ENCODE data around the gene PLXNA4. TPM values are rescaled to one million over a fixed set of nuclear protein-coding genes. Genes with fewer than 3 reads are reported as not detected.

PLXNA4 gene
- total and polyA plus RNA-seq, 8 donors: 0.19 to 1.6 (median 0.47) TPM

DNA sequence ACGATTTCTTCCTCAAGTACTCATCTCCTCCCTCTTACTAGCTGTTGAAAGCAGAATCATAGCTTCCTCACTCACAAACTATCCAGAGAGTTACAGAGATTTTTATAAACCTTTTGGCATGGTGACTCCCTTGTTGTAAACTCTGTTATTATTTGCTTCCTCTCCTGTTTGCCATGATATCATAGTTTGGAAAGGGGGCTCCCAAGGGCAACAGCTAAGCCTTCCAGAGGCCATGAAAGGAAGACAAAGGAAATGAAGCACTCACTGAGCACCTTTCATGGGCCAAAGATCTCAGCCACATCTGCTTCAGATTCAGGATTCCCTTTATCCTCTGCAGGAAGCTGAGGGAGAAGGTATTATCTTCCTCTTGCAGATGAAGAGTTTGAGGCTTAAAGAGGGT lies 484.6 kb downstream of the PLXNA4 start:
- 52 to 60% methylated on average over 1 of the region's 1 CpG for WGBS, 2 donors
- DNase-seq: no peak
- no peak for ATAC-seq
- TF ChIP-seq, protein P1, sequence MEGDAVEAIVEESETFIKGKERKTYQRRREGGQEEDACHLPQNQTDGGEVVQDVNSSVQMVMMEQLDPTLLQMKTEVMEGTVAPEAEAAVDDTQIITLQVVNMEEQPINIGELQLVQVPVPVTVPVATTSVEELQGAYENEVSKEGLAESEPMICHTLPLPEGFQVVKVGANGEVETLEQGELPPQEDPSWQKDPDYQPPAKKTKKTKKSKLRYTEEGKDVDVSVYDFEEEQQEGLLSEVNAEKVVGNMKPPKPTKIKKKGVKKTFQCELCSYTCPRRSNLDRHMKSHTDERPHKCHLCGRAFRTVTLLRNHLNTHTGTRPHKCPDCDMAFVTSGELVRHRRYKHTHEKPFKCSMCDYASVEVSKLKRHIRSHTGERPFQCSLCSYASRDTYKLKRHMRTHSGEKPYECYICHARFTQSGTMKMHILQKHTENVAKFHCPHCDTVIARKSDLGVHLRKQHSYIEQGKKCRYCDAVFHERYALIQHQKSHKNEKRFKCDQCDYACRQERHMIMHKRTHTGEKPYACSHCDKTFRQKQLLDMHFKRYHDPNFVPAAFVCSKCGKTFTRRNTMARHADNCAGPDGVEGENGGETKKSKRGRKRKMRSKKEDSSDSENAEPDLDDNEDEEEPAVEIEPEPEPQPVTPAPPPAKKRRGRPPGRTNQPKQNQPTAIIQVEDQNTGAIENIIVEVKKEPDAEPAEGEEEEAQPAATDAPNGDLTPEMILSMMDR (IDR thresholded peaks at IDR 0.05): no peak
- H3K36me3 ChIP-seq: no peaks in the 10 kb centered on the region
- no peaks in the 10 kb centered on the region for H3K27me3 ChIP-seq
- no peaks in the 10 kb centered on the region for H3K4me1 ChIP-seq
- no peak for FAIRE-seq
- intact Hi-C loops (cut with DNase I): no loop called here
- H3K9me3 ChIP-seq: no peaks in the 10 kb centered on the region
- H3K4me3 ChIP-seq: no peak overlapping the region
- H3K27ac ChIP-seq: no peak overlapping the region

DNA sequence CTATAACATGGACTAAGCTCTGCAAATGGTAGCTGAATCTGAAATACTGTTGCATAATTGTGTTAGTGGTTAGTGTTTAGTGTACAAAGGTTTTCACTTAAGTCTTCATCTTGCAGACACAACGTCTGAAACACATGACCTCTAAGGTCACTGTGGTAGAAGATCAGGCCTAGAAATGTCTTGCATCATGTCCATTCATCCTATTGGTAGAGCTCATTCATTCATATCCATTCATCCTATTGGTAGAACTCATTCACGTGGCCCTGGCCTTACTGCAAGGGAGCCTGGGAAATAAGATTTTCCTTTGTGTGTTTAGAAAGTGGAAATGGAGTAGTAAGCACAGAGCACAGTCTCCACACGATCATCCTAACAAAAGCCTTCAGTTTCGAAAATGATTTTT lies 485.8 kb downstream of the PLXNA4 start:
- Histone ChIP-seq H3K36me3 (no peaks in the 10 kb centered on the region), H3K4me1 (no peaks in the 10 kb centered on the region), H3K27ac (no peak overlapping the region), H3K9me3 (no peaks in the 10 kb centered on the region), H3K27me3 (no peaks in the 10 kb centered on the region), H3K4me3 (no peak overlapping the region)
- WGBS, 2 donors: 64 to 72% methylated on average over 4 of the region's 4 CpGs
- no peak for DNase-seq
- TF ChIP-seq, protein P1 (IDR thresholded peaks at IDR 0.05): no peak
- no peak for ATAC-seq
- intact Hi-C loops (cut with DNase I): no loop called here
- FAIRE-seq: no peak

DNA sequence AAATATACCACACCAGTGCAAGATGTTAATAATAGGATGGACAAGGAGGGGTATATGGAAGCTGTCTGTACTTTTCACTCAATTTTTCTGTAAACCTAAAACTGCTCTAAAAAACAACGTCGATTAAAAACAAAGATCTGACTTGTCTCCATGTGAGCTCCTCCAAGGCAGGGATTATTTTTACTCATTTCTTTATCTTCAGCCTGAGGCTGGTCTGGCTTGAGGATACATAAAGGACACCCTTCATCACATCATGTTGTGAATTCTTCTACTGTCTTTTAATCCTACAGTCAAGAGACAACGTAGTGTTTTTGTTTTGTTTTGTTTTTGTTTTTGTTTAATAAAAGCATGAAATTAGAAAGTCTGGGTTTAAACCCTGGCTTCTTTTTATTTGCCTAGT lies 486.9 kb downstream of the PLXNA4 start:
- FAIRE-seq: no peak
- DNase-seq: no peak
- WGBS, 2 donors: 73 to 88% methylated on average over 3 of the region's 3 CpGs

DNA sequence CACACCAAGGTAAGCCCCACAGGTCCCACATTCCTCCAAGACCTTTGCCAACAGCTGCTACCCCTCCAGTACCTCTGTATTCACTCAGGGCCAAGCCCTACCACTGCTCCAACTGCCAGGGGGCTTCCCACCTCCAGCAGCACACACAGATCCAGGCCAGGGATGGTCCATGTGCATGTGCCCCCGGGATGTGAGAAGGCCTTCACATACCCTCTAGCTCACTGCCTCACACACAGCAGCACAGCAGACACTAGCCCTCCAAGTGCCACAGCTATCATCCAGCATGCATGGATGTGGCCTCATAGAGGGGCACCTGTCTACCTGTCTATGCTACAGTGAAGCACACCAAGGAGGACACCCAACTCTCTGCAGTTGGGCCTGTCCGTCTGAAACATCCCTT lies 488.8 kb downstream of the PLXNA4 start:
- ATAC-seq (no peak), FAIRE-seq (no peak), DNase-seq (no peak)
- Histone ChIP-seq H3K4me1 (no peaks in the 10 kb centered on the region), H3K36me3 (no peaks in the 10 kb centered on the region), H3K9me3 (no peaks in the 10 kb centered on the region), H3K27ac (no peak overlapping the region), H3K4me3 (no peak overlapping the region), H3K27me3 (no peaks in the 10 kb centered on the region)
- intact Hi-C loops (cut with DNase I): no loop called here
- TF ChIP-seq, protein P1 (IDR thresholded peaks at IDR 0.05): no peak
- 82 to 88% methylated on average over 2 of the region's 2 CpGs for WGBS, 2 donors

More for the DNA sequence above, 486.9 kb downstream of the PLXNA4 start:
- H3K4me1 ChIP-seq: no peaks in the 10 kb centered on the region
- H3K9me3 ChIP-seq: no peaks in the 10 kb centered on the region
- no peak overlapping the region for H3K27ac ChIP-seq
- no peaks in the 10 kb centered on the region for H3K36me3 ChIP-seq
- H3K4me3 ChIP-seq: no peak overlapping the region
- no peak for ATAC-seq
- TF ChIP-seq, protein P1 (IDR thresholded peaks at IDR 0.05): no peak
- intact Hi-C loops (cut with DNase I): no loop called here
- no peaks in the 10 kb centered on the region for H3K27me3 ChIP-seq

DNA sequence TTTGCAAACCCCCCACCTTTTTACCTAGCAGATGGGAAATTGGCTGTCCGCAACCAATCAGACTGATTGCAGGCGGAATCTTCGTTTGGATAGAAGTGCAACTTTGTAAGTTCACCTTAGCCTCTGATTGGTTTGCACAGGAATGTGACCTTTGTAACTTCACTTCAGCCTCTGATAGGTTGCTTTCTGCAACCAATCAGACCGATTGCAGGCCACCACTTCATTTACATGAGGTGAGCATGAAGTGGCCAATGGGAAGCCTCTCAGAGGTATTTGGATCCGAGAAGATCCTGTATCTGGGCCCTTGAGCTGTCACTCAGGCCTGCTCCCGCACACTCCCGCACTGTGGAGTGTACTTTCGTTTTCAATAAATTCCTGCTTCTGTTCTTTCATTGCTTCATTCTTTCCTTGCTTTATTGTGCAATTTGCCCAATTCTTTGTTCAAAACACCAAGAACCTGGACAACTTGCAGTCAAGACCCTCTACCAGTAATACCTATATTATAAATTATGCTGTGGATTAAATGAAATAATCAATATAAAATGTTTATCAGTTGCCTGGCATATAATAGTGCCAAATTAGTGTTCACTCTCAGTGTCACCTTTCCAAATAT lies 491.4 kb downstream of the PLXNA4 start:
- intact Hi-C loops (cut with DNase I): no loop called here
- TF ChIP-seq, protein P1 (IDR thresholded peaks at IDR 0.05): no peak
- FAIRE-seq (no peak), DNase-seq (no peak), ATAC-seq (no peak)
- no peaks in the 10 kb centered on the region for H3K9me3 ChIP-seq
- no peak overlapping the region for H3K27ac ChIP-seq
- no peaks in the 10 kb centered on the region for H3K27me3 ChIP-seq
- WGBS, 2 donors: 57 to 70% methylated on average over 8 of the region's 8 CpGs
- H3K36me3 ChIP-seq: no peaks in the 10 kb centered on the region
- H3K4me3 ChIP-seq: no peak overlapping the region
- H3K4me1 ChIP-seq: no peaks in the 10 kb centered on the region

All from pancreas (tissue), 10 donors.